ENCODE measurements around the gene BBOX1.
"Not testable (repeated sequence)": the region's sequence is repeated elsewhere in the genome, so short reads cannot be mapped to it uniquely, and the experiment has no call there.

BBOX1 gene, protein sequence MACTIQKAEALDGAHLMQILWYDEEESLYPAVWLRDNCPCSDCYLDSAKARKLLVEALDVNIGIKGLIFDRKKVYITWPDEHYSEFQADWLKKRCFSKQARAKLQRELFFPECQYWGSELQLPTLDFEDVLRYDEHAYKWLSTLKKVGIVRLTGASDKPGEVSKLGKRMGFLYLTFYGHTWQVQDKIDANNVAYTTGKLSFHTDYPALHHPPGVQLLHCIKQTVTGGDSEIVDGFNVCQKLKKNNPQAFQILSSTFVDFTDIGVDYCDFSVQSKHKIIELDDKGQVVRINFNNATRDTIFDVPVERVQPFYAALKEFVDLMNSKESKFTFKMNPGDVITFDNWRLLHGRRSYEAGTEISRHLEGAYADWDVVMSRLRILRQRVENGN

DNA sequence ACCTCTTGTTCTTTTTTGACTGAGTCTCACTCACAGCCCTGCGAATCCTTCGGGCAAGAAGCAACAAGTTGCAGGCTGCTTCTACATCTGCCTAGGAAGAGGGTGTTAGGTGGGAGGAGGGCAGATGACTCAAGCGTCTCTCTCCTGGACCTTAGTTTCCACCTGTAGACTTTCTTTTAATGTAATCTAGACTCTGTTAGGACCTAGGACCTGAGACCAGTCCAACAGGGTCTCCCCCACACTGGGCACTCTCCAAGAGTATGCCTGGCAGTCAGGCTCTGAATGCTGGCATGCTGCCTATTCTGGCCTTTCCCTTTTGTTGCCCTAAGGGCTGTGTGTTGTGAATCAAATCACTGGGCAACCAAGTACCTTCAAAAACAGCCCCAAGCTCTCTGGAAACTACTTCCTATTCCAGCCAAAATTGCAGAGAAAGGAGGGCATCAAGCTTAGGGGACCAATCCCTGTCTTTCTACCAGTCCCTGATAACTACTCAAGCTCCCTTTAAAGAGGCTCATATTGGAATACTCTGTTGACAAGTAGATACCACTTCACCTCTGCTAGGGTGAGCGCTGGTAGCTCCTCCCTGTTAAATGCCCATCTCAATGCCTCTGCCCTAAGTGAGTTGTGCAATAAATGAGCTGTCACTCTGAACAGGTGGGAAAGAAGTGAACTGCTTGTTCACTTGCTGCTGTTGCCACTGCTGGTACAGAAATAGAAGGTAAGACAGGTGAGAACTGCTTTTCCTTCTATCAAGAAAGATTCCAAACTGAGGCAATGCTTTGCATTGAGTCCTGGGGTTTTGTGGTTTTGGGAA lies at the start of gene BBOX1:
Gene BBOX1, plus strand, starts transcription at position 514 of the 814 bp plus-strand sequence. CDS start 14,616 bp downstream, outside the sequence.
- no peak for DNase-seq

DNA sequence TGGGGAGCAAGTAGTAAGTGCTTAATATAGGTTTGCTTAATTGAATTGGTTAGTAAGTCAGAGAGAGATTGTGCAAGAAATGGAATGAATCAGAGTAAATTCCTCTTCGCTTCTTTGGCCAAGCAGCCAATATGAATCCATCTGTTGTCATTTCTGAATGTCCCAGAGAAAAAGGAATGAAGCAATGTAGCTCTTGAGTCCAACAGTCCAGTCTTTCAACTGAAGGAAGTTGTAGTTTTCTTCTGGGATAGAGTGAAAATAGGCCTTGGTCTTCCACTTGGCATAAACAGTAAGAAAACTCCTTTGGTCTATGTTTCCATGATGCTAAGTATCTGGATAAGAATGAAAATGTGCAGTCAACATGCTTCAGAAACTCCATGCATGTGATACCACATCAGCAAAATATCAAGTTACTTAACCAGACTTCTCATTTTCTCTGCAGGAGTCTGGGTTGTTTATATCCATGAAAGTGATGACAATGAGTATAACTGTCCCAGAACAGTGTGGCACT lies 48.5 kb upstream of the BBOX1 start:
- no peak for DNase-seq

DNA sequence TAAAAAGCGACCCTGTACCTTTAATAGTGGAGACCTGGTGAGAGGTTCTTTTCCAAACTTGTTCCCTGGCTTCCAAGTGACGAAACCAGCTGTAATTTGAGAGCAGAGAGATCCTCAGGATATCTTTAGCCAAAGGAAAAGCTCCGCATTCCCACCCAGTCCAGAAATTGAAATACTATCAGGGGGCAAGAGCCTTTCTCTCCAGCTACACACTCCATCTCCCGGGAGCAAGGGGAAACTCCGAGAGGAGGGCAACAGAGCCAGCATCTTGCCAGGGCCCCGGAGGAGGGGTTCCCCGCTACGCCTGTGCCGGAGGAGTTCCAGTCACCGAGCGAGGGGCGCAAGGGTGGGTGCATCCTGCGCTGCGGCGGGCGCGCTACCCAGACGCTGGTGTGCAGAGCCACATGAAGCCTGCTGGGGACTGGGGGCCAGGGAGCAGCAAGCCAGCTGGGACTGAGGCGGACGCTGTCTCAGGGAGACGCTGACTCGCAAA lies 46.6 kb upstream of the BBOX1 start, which contains the start of gene FIBIN:
Gene FIBIN, plus strand, starts transcription at position 148 of the 493 bp plus-strand sequence. CDS start 415 bp downstream, outside the sequence.
- DNase-seq, result peak; percentile 83

DNA sequence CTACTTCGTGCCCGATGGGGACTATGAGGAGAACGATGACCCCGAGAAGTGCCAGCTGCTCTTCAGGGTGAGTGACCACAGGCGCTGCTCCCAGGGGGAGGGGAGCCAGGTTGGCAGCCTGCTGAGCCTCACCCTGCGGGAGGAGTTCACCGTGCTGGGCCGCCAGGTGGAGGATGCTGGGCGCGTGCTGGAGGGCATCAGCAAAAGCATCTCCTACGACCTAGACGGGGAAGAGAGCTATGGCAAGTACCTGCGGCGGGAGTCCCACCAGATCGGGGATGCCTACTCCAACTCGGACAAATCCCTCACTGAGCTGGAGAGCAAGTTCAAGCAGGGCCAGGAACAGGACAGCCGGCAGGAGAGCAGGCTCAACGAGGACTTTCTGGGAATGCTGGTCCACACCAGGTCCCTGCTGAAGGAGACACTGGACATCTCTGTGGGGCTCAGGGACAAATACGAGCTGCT lies 46.0 kb upstream of the BBOX1 start:
- DNase-seq, result peak; percentile 64

DNA sequence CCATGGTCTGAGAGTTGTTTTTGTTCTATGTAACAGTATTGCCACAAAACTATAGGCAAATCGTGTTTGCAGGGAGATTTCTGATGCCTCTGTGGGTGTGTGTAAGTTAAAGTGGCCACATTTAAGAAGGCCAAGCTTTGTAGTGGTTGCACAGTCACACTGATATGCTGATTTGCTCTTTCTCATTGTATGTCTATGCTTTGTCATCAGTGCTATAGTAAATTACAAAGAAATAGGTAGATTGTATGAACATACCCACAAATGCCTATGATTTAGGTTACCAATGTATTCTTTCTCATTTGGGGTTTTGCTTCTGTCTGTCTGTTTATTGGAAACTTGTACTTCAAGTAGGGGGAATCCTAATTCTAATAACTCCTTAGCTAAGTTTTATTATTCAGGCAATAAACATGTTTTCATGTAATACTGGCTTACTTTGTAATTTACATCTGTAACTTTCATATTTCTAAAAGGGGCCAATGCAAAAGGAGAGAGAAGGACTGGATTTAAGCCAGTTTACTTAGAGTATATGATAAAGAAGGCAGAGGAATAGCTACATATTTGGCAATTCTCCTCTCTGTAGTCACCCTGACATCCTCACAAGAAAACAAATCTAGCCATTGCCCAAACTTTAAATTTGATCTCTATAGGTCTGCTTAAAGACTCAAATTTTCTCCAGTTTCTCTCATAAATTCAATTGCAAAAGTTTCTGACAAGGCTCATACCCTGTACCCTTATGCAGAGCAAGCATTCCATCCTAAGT lies 44.7 kb upstream of the BBOX1 start:
- DNase-seq, result no peak

DNA sequence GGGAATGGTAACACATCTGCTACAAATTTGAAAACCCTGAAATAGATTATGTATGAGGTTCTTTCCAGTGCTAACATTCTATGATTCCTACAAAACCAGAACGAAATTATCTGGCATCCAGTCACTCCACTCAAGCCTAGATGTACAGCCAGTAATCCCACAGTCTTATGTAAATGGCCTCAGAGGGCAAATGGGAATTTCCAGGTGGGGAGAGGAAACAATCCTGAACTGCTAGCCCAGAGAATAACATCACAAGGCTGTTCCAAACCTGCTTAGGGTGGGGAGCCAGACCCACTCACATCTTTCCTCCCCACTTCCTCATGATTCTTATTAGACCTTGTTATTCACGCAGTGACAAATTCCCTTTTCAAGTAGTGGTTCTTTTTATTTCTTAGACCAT lies 43.2 kb upstream of the BBOX1 start:
- DNase-seq, result peak; percentile 40

DNA sequence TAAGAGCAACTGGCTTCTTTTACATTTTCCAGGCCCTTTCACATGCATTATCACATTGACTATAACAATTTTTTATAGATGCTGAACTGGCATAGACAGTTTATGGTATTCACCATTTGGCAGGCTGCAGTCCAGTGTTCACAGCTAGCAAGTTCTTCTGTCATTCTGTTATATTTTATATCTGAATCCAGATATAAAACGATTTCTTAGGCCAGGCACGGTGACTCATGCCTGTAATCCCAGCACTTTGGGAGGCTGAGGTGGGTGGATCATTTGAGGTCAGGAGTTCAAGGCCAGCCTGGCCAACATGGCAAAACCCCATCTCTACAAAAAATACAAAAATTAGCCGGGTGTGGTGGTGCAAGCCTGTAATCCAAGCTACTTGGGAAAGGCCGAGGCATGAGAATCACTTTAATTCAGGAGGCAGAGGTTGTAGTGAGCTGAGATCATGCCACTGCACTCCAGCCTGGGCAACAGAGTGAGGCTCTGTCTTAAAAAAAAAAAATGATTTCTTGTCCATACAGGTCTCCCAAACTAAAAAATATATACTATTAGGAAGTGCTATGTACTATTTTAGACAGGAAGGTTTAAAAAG lies 39.4 kb upstream of the BBOX1 start:
- not testable (repeated sequence) for DNase-seq

DNA sequence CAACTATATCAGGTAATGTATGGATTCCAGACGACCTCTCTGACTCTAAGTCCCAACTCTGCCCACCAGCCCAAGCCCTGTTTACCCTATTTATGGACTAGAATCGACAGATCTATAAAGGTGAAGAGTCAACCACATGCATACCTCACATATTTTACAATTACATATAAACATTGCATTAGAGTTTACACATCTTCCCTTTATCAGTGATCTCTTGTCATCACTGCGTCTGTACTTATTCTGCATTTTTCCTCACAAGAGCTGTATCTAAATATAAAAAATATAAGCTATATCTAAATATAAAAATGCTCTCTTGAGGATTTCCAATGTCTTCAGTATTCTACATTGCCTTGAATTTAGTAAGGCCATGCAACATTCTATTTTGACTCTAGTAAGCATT lies 38.2 kb upstream of the BBOX1 start:
- no peak for DNase-seq

DNA sequence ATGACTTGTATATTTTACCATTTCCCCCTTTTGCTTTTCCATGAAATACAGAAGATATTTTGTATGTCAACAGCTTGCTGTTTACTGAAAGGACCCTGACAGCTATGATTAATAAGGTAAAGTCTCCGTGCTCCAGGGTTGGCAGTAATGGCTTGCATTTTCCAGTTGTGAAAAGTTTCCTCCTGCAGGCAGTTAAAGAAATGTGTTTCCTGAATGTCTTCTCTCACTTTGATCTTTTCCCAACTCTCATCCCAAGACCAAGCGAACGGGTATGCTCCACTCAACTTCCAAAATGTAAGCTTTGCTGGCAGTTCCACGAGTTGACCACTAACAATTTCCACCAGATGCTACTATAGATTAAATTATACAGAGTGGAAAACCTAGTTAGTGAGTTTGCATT lies 37.8 kb upstream of the BBOX1 start:
- no peak for DNase-seq

DNA sequence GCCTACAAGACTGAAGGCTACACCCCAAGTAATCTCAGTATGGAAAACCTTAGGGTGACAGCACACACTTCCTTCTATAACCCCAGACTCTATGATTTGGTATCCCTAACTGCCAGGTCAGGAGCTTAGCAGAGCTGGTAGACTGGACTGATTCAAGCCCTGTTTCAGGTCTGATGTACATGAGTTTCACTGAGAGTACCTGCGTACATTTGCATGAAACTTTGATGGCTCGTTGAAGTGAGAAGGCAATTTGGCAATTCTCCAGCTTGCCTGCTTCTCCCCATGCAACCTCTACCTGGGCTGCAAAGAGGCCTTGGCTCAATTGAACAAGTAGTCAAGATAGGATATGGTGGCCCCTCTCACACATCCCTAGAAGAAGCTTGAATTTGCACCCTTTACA lies 36.5 kb upstream of the BBOX1 start:
- DNase-seq, result no peak

DNA sequence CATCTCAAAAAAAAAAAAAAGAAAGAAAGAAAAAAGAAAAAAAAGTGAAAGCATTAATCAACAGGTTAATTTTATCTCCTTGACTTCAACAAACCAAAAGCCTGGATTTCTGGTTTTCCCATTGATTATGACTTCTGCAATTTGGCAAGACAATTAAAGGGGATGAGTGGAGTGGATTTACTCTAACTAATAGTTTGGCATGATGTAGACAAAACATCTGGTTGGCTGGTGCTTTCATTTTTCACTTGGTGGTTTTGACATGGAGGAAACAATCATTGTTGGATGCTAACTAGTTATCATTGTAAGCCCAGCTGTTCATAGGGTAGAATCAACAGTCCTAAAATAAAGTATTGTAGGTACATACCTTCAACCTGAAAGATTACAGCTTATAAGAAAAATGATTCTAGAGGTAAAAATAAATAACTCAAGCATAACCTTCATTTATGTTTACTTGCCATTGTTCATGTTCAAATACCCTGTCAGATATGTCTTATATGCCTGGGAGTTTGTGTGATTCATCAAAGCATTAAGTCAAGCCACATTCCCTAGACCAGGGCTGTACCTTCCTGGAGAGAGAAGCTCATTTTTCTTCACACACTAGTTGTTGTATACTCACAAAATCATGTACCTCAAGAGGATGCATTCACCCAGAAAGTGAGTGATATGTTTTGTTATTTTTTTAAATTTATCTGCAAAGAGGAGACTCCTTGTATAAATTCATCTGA lies 31.6 kb upstream of the BBOX1 start:
- no peak for DNase-seq

DNA sequence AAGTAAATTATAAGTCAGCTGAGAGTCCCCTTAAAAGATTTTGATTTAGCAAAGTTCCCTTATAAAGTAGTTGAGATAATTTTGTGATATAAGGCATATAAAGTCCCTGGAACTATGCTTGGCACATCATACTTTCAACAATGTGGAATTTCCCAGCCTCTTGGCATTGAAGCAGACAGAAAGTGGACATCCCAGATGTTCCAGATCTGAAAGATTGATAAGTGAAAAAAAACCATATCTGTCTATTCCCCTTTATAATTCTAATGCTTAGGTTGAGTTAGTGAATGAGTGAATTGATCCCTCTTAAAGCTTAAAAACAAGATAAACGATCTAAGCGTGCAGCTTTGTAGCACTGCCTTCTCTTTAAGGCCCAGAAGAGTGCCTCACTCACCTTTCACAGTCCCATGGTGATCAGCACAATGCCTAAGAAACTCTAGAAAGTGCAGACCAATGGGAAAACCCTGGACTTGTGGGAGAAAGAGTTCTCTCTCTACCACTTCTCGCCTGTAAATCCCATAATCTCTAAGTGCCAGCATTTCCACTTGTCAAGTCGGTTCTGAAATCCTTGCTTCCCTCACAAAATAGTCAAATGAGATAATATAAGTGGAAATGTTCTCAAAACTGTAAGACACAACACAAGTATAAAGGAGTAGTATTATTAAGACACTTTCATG lies 28.9 kb upstream of the BBOX1 start:
- no peak for DNase-seq

DNA sequence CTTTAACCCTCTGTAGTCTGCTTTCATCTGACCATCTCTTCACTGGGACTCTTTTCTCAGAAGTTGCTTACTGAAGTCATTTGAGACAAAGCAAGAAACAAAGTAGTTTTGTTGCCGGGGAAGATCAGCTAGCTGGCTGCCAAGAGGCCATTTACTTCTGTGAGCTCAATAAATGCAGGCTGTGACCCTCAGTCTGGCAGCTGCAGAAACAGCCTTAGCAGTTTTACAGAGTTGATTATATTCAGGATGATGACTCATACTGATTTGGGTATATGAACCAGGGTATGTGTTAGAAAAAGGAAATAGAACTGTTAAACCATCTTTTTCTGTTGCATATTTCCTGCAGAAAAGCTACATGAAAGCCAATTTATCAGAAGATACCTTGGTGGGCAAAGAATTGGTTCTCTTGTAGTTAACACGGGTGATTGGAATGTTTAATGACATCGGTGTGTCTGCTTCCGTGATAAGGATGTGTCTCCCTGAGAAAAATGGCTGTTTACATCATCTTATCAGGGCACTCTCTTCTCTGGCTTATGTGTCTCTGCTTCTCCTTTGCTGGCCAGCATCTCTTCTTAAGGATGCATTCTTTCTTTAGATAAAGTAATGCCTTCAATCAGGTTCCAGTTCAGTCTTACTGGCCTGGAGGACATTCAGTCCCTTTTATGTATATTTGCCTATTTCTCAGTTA lies 28.2 kb upstream of the BBOX1 start:
- peak; percentile 54 for DNase-seq

DNA sequence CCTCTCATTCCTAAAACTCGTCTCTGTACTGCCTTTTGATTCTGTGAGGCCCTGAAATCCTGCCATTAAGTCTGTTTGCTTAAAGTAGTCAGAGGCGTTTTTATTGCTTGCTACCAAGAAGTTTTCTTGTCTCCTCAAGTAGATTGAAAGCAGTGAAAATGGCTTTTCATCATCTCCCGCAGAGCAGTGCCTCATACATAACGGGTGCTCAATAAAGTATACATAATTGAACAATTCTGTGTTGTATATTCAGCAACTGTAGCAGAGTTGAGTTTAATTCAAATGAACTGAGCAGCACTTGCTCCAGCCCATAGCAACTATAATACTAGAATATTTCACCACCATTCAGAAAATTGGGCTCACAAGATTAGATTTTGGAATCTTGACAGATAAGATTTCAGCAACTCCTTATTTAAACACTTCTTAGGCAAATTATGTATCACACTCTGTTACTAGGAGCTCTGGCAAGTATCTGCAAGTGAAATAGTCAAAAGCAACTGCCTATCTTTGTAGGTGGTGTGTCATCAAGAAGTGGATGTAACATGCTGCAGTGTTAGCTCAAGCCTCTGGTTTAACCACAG lies 26.7 kb upstream of the BBOX1 start:
- DNase-seq, result no peak

DNA sequence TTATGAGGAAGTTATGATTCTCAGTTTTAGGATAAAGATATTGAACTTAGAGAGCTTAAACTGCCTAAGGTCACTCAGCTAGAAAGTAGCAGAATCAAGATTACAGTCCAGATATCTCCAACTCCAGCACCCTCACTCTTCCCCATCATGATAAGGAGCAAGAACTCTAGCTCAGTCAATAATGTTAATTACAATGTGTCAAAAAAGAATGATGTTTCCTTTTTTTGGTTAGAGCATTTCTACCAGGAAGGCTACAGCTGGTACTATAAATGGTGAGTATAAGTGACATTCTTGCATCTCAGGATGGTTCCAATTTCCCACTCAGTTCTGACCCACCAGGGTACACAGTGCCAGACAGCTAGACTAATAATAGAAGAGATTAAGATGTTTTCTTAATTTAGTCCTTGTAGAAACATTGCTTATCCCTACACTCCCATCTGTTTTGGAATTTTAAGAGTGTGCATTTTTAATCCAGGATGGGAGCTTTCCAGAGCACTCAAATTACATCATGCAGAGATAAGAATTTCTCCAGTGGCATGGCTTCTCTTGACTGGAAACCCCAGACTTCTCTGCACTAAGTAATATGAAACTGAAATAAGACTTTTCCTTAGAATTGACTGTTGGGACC lies 21.6 kb upstream of the BBOX1 start:
- DNase-seq, result no peak

DNA sequence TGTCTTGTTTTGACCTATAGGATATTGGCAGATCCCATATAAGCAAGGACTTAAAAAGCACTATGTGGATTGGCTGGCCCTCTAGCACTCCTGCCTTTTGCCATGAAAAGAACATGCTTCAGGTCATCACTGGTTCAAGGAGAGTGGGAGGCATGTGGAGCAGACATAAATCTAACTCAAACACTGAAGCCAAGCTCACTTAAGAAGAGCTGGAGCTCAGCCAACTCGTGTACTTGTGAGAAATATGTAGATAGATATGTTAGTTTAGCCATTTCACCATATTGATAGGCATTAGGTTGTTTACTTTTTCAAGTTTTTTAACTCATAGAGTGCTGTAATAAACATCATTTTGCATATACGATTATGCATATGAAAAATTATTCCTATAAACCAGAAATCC lies 19.9 kb upstream of the BBOX1 start:
- no peak for DNase-seq

DNA sequence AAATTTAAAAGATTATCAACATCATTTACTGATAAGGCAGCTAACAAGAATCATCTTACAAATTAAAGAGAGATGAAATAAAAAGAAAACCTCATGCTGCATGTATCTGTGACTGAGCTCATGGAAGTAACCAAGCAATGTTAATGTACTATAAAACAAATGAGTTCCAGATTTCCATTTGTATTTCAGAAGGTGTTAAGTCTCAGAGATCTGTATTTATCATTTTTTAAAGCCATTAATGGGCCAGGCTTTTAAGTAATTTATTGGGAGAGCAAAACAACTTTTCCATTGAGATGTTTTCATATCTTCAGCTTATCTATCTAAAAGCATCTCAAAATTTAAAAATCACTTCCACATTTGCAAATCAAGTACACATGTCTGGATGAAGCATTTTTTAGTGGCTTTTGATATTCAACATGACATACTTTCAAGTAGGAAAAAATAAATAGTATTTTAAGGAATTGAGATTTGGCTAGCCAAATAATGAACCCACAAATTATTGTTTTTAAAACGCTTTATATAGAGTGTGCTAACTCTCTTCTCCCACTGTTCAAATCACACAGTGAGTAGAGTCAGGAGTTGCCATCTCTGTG lies 17.9 kb upstream of the BBOX1 start:
- DNase-seq, result no peak

DNA sequence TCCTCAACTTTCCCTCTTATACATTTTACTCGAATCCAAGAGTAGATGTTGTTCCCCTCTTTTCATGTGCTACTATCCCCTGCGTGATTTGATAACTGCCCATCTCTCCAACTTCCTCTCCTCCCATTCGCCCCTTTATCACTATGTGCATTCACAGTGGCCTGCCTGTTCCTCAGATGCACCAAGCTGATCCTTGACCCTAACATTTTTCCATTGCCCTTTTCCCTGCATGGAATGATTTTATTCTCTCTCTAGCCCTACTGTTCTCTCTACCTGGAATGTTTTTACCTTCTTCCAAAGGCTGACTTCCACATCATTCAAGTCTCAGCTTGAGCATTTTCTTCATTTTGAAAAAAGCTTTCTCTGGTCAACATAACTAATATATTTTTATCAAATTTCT lies 15.8 kb upstream of the BBOX1 start:
- no peak for DNase-seq
